ENCODE results near the gene NKD2. TPM values are rescaled to one million over a fixed set of nuclear protein-coding genes. Genes with fewer than 3 reads are reported as not detected.

Gene NKD2
- total and polyA plus RNA-seq, 9 of the 15 experiments (the other 6 are each of a cell fraction or from before 2014, with no cell fraction given), result 0.09 to 0.64 (median 0.27) TPM; not detected in 5

- TF ChIP-seq ZNF609 (CRISPR knock-in tag; IDR thresholded peaks at IDR 0.05; ENCODE audit: borderline replicate concordance) (no peak), SOX6 (IDR thresholded peaks at IDR 0.05) (peak; percentile 96), GTF3C2 (IDR thresholded peaks at IDR 0.05; ENCODE audit: borderline replicate concordance, extremely low read depth, insufficient read length) (no peak), KAT7 (CRISPR knock-in tag; IDR thresholded peaks at IDR 0.05; ENCODE audit: borderline replicate concordance) (no peak), SNAPC5 (CRISPR knock-in tag; IDR thresholded peaks at IDR 0.05) (no peak), CHD2 (IDR thresholded peaks at IDR 0.05; ENCODE audit: low read depth, low read length) (no peak), DLX4 (CRISPR knock-in tag; IDR thresholded peaks at IDR 0.05) (no peak), HES1 (IDR thresholded peaks at IDR 0.05; ENCODE audit: low read depth) (0 out of 2 replicates have a peak, but pooled peaks have one; percentile 69), NELFE (IDR thresholded peaks at IDR 0.05; ENCODE audit: insufficient read depth, insufficient read length) (no peak), SMC3 (conservative IDR thresholded peaks at IDR 0.05; ENCODE audit: insufficient read depth, low read depth, low read length) (no peak), IRF2 (CRISPR knock-in tag; IDR thresholded peaks at IDR 0.05) (no peak), ZNF766 (CRISPR knock-in tag; conservative IDR thresholded peaks at IDR 0.05) (peak; percentile 94), HEY1 (CRISPR knock-in tag; IDR thresholded peaks at IDR 0.05; ENCODE audit: borderline replicate concordance) (no peak), DPF2 (IDR thresholded peaks at IDR 0.05) (peak; percentile 91), RCOR1 (IDR thresholded peaks at IDR 0.05; ENCODE audit: borderline replicate concordance in 1 of 2, low read depth in 2 of 2, low read length in 2 of 2) (peak in 1 of 2 experiments; percentile 33; a peak in 1 of 4 replicates)
Measured at GRCh38 chr5:1067141-1068121, 58.8 kb downstream of the NKD2 start (continued).

All from K562 (cell line).